HFFc6 (cell line): ENCODE results near the gene CACNA2D2. TPM values are rescaled to one million over a fixed set of nuclear protein-coding genes. Genes with fewer than 3 reads are reported as not detected.

ENCODE experiments used
- DNase-seq: peaks from one replicate; pipeline ENCODE4 v3.0.0-alpha.2; 2018
- H3K27ac Mint-ChIP-seq: 2 replicates; pipeline ENCODE4 v1.8.0; 2020; ENCODE audit warnings: mild to moderate bottlenecking, mixed read lengths
- H3K27me3 Mint-ChIP-seq: 2 replicates; pipeline ENCODE4 v1.8.0; 2021; ENCODE audit warnings: mild to moderate bottlenecking, moderate library complexity, mixed read lengths; ENCODE audit not compliant: insufficient read depth
- H3K36me3 Mint-ChIP-seq: 2 replicates; pipeline ENCODE4 v1.8.0; 2021; ENCODE audit warnings: low read depth, mixed read lengths
- H3K4me1 Mint-ChIP-seq: 2 replicates; pipeline ENCODE4 v1.8.0; 2020; ENCODE audit warnings: low read depth, mixed read lengths
- H3K4me3 Mint-ChIP-seq: 2 replicates; pipeline ENCODE4 v1.8.0; 2020; ENCODE audit warnings: mild to moderate bottlenecking, moderate library complexity, mixed read lengths
- H3K9me3 Mint-ChIP-seq: 2 replicates; pipeline ENCODE4 v1.8.0; 2020; ENCODE audit warnings: mild to moderate bottlenecking, mixed read lengths
- total RNA-seq, 6 experiments: library from RNA; stranded (reverse); fragmentation: NEBNext Ultra II Directional; extraction: Animal tissue kit (Norgen Biotek cat#: 25700); gene quantifications; 2 replicates in 1 of 6; 3 replicates in 5 of 6; pipeline ENCODE4 v1.2.3, GENCODE V29; 2021
- TF ChIP-seq, protein P1 (sequence below): fragments of 200-600 bp; sonication (generic); IDR thresholded peaks from 2 replicates; pipeline ENCODE4 v1.5.0; 2021; ENCODE audit warnings: antibody characterized with exemption, mild to moderate bottlenecking

CACNA2D2 gene
- total RNA-seq, 6 experiments from 2014 or later = 0.09 TPM; not detected in 5

DNA sequence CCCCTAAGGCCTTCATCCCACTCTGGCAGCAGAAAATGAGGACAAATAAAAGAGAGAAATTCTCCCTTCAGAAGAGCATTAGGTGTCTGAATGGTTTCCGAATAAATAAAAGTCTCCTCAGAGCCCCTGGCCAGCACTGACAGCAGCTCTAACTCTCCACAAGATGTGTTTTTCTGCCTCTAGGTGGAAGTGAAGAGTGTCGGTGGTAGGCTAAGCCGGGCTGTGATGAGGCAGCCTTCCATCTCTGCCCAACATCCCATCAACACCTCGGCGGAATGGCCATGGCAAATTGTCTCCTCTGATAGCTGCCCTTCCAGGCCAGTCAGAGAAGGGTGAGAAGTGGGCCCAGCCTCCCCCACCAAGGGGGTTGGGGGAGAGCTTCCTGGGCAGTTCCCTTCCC, 6.3 kb upstream of the CACNA2D2 start:
- peaks cover 64% of the 10 kb centered on the region for H3K27me3 Mint-ChIP-seq
- no peaks in the 10 kb centered on the region for H3K9me3 Mint-ChIP-seq
- DNase-seq = no peak
- no peaks in the 10 kb centered on the region for H3K36me3 Mint-ChIP-seq
- no peaks in the 10 kb centered on the region for H3K4me1 Mint-ChIP-seq
- H3K4me3 Mint-ChIP-seq = no peak overlapping the region
- no peak overlapping the region for H3K27ac Mint-ChIP-seq
- TF ChIP-seq, protein P1, sequence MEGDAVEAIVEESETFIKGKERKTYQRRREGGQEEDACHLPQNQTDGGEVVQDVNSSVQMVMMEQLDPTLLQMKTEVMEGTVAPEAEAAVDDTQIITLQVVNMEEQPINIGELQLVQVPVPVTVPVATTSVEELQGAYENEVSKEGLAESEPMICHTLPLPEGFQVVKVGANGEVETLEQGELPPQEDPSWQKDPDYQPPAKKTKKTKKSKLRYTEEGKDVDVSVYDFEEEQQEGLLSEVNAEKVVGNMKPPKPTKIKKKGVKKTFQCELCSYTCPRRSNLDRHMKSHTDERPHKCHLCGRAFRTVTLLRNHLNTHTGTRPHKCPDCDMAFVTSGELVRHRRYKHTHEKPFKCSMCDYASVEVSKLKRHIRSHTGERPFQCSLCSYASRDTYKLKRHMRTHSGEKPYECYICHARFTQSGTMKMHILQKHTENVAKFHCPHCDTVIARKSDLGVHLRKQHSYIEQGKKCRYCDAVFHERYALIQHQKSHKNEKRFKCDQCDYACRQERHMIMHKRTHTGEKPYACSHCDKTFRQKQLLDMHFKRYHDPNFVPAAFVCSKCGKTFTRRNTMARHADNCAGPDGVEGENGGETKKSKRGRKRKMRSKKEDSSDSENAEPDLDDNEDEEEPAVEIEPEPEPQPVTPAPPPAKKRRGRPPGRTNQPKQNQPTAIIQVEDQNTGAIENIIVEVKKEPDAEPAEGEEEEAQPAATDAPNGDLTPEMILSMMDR = no peak

DNA sequence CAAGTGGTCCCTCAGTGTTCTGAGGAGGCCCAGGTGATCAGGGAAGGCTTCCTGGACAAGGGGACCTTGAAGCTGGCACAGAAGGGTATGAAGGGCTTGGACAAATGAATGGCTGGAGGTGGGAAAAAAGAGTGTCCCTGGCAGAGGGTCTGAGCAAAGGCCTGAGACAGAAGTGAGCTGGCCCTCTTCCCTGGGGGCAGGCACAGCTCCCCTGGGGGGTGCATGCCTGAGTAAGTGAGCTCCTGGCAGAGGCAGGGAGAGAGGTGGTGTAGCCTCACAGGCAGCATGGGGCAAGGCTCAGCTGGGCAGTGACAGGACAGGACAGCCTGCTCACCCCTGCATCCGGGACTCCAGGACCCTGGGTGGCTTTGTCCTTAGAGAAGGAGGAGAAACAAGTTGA, 5.4 kb upstream of the CACNA2D2 start:
- Mint-ChIP-seq H3K9me3 (no peaks in the 10 kb centered on the region), H3K4me3 (no peak overlapping the region), H3K4me1 (no peaks in the 10 kb centered on the region), H3K27ac (no peak overlapping the region), H3K27me3 (peaks cover 61% of the 10 kb centered on the region), H3K36me3 (no peaks in the 10 kb centered on the region)
- TF ChIP-seq, protein P1 = no peak
- DNase-seq = no peak

DNA sequence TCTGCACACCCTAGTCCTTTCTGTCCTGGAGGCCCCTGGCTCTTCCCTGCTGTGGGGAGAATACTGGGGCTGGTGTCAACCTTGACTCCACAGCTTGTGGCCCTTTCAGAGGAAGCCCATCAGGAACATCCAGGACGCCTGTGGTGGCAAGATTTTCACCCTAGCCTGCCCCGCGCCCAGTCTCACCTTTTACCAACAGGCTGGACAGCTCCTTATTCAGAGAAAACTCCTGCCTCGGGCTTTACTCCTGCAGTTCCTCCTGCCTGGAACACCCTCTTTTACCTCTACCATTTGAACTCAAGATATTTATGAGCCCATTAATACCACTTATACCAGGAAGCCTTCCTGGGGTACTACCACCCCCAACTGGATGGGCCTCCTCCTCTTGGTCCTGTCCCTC, 2.7 kb upstream of the CACNA2D2 start:
- no peak overlapping the region for H3K4me3 Mint-ChIP-seq
- DNase-seq = no peak
- TF ChIP-seq, protein P1 = no peak
- peaks cover 52% of the 10 kb centered on the region for H3K27me3 Mint-ChIP-seq
- no peak overlapping the region for H3K27ac Mint-ChIP-seq
- H3K36me3 Mint-ChIP-seq = no peaks in the 10 kb centered on the region
- H3K4me1 Mint-ChIP-seq = no peaks in the 10 kb centered on the region
- no peaks in the 10 kb centered on the region for H3K9me3 Mint-ChIP-seq

DNA sequence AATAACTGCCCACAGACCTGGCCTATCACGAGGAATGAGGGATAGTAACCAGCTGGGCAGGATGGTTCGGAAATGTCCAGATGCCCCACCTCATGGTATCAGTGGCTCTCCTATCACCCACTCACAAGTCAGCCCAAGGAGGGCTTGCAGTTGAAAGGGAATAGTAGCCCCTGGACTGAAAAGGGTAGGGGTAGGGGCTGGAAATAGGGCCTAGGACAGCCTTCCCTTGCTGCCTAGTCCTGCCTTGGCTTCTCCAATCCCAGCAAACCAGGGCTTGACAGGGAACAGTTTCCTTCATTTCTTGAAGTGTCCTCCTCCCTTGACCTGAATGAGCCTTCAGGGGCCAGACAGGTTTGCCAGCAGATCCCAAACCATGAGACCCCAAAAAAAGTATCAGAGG, 1.2 kb upstream of the CACNA2D2 start:
- H3K27me3 Mint-ChIP-seq = peaks cover 49% of the 10 kb centered on the region
- DNase-seq = no peak
- H3K4me3 Mint-ChIP-seq = no peak overlapping the region
- H3K36me3 Mint-ChIP-seq = no peaks in the 10 kb centered on the region
- H3K4me1 Mint-ChIP-seq = no peaks in the 10 kb centered on the region
- no peaks in the 10 kb centered on the region for H3K9me3 Mint-ChIP-seq
- no peak overlapping the region for H3K27ac Mint-ChIP-seq
- TF ChIP-seq, protein P1 = no peak

DNA sequence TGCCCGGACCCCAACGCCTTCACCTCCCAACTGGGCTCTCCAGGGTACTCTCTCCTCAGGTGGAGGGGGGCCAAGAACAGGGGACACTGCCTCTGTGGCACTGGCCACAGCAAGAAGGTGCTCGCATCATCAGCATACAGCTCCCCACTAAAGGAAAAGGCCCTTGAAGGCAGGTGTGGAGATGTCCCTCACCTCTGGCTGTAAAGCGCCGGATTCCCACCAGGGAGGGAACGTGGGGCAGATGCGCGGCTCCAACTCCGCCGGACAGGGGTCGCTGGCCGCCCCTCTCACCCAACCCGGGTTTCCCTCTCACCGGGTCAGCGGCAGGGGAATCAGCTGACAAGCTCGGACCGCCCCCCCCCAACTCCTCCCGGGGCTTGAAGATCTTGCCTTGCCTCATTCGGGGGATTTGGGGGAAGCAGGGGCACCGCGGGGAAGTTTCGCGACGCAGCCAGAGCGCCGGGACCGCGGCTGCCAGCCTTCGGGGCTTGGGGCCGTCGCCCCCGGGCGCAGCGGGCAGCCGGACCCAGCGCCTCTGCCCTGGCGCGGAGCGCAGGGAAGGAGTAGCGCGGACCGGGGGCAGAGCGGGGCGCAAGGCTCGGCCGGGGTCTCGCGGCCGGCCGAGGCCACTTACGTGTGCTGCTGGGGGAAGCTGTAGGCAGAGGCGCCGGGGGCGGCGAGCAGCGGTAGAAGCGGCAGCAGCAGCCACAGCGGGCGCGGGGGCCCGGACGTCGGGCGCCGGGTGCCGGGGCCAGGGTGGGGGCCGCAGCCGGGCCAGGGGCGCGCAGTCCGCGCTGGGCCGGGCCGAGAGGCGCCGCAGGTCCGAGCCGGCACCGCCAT, 630 bp downstream of the CACNA2D2 start:
- TF ChIP-seq, protein P1 = no peak
- Mint-ChIP-seq H3K27ac (no peak overlapping the region), H3K27me3 (peaks cover 41% of the 10 kb centered on the region), H3K9me3 (no peaks in the 10 kb centered on the region), H3K4me1 (no peaks in the 10 kb centered on the region), H3K36me3 (no peaks in the 10 kb centered on the region), H3K4me3 (no peak overlapping the region)
- no peak for DNase-seq
